HepG2 (cell line): ENCODE measurements around the gene PIGO. TPM values are rescaled to one million over a fixed set of nuclear protein-coding genes. Genes with fewer than 3 reads are reported as not detected.

Source experiments
- CEBPB ChIP-seq: IDR thresholded peaks from 2 replicates; pipeline ENCODE4 v1.6.1; 2011; ENCODE audit warnings: low read depth, low read length, improper control_type of control experiment, borderline replicate concordance
- CHD4 ChIP-seq: fragments of 200-600 bp; sonication (generic); IDR thresholded peaks from 2 replicates; pipeline ENCODE4 v1.7.0; 2017; ENCODE audit warnings: mild to moderate bottlenecking, low read length, borderline replicate concordance
- EED ChIP-seq: sonication (generic); formaldehyde crosslinking; IDR thresholded peaks from 2 replicates; pipeline ENCODE4 v1.5.0; 2020; ENCODE audit warnings: mild to moderate bottlenecking, missing genetic modification reagents
- FOXC1 ChIP-seq: sonication (generic); formaldehyde crosslinking; IDR thresholded peaks from 2 replicates; pipeline ENCODE4 v1.8.0; 2022; ENCODE audit warnings: mild to moderate bottlenecking, missing genetic modification reagents, borderline replicate concordance
- FOXM1 ChIP-seq: sonication (generic); formaldehyde crosslinking; IDR thresholded peaks from 2 replicates; pipeline ENCODE4 v1.5.0; 2020; ENCODE audit warnings: missing genetic modification reagents
- FOXP1 ChIP-seq, 2 experiments: fragments of 450-650 bp in 1 of 2; IDR thresholded peaks; 2 replicates each; pipeline ENCODE4 v1.6.1; 2017 to 2018; ENCODE audit warnings: antibody characterized with exemption in 1 of 2
- GTF3A ChIP-seq: sonication (generic); formaldehyde crosslinking; conservative IDR thresholded peaks from 2 replicates; pipeline ENCODE4 v1.4.0; 2020; ENCODE audit warnings: mild to moderate bottlenecking, missing genetic modification reagents
- MEF2D ChIP-seq: sonication (generic); formaldehyde crosslinking; IDR thresholded peaks from 2 replicates; pipeline ENCODE4 v1.5.1; 2020; ENCODE audit warnings: mild to moderate bottlenecking, missing genetic modification reagents
- NFE2L2 ChIP-seq: fragments of 150-350 bp; IDR thresholded peaks from 2 replicates; pipeline ENCODE4 v1.6.1; 2014; ENCODE audit warnings: low read length
- PHF5A ChIP-seq: IDR thresholded peaks from one replicate; pipeline ENCODE4 v1.6.1; 2018; ENCODE audit warnings: low read depth, missing genetic modification reagents; ENCODE audit not compliant: unreplicated experiment
- RAD51 ChIP-seq: fragments of 450-650 bp; IDR thresholded peaks from 2 replicates; pipeline ENCODE4 v1.6.1; 2016; ENCODE audit warnings: borderline replicate concordance
- ZNF143 ChIP-seq: sonication (generic); formaldehyde crosslinking; IDR thresholded peaks from 2 replicates; pipeline ENCODE4 v1.4.0; 2020; ENCODE audit warnings: missing genetic modification reagents
- ZNF792 ChIP-seq: IDR thresholded peaks from 2 replicates; pipeline ENCODE4 v1.6.1; 2016
- polyA plus RNA-seq, 8 experiments: library from polyadenylated mRNA; depleted of rRNA in 3 of 8; stranded (reverse) in 7 of 8; unstranded in 1 of 8; fragments of >200 nt; fragmentation: Illumina TruSeq in 4 of 8; extraction: Trizol in 4 of 8; gene quantifications; 2 replicates each; pipeline versions ENCODE4 v1.2.1 to v1.2.3, GENCODE V29; 2011 to 2016; ENCODE audit warnings: low read depth in 4 of 8, missing spikeins in 1 of 8, mixed read lengths in 1 of 8; ENCODE audit not compliant: insufficient read depth in 1 of 8
- total RNA-seq, 5 experiments: library from RNA; depleted of rRNA; stranded (reverse); fragments of >200 nt; fragmentation: Illumina TruSeq; extraction: Trizol; gene quantifications; 2 replicates each; pipeline ENCODE4 v1.2.3, GENCODE V29; 2016; ENCODE audit warnings: low read depth in 1 of 5
- TF ChIP-seq, protein P1 (sequence below): sonication (generic); formaldehyde crosslinking; IDR thresholded peaks from 2 replicates; pipeline ENCODE4 v1.4.0; 2020; ENCODE audit warnings: mild to moderate bottlenecking, missing genetic modification reagents
- TF ChIP-seq, protein P2 (sequence below): sonication (generic); formaldehyde crosslinking; IDR thresholded peaks from 2 replicates; pipeline ENCODE4 v1.4.0; 2020; ENCODE audit warnings: missing genetic modification reagents
- TF ChIP-seq, protein P3 (sequence below): sonication (generic); formaldehyde crosslinking; IDR thresholded peaks from 2 replicates; pipeline ENCODE4 v1.4.0; 2020; ENCODE audit warnings: missing genetic modification reagents, borderline replicate concordance
- TF ChIP-seq, protein P4 (sequence below): sonication (generic); formaldehyde crosslinking; IDR thresholded peaks from 2 replicates; pipeline ENCODE4 v1.8.1; 2023; ENCODE audit warnings: mild to moderate bottlenecking, missing genetic modification reagents, borderline replicate concordance
- TF ChIP-seq, protein P5 (sequence below): sonication (generic); IDR thresholded peaks from 2 replicates; pipeline ENCODE4 v1.6.1; 2016; ENCODE audit warnings: low read depth, borderline replicate concordance
- TF ChIP-seq, protein P6 (sequence below): sonication (generic); formaldehyde crosslinking; IDR thresholded peaks from 2 replicates; pipeline ENCODE4 v1.4.0; 2020; ENCODE audit warnings: mild to moderate bottlenecking, missing genetic modification reagents

The PIGO gene
- total and polyA plus RNA-seq, 2 of the 13 experiments (the other 11 are each of a cell fraction or from before 2014, with no cell fraction given) = 20.5 to 26.2 TPM

DNA sequence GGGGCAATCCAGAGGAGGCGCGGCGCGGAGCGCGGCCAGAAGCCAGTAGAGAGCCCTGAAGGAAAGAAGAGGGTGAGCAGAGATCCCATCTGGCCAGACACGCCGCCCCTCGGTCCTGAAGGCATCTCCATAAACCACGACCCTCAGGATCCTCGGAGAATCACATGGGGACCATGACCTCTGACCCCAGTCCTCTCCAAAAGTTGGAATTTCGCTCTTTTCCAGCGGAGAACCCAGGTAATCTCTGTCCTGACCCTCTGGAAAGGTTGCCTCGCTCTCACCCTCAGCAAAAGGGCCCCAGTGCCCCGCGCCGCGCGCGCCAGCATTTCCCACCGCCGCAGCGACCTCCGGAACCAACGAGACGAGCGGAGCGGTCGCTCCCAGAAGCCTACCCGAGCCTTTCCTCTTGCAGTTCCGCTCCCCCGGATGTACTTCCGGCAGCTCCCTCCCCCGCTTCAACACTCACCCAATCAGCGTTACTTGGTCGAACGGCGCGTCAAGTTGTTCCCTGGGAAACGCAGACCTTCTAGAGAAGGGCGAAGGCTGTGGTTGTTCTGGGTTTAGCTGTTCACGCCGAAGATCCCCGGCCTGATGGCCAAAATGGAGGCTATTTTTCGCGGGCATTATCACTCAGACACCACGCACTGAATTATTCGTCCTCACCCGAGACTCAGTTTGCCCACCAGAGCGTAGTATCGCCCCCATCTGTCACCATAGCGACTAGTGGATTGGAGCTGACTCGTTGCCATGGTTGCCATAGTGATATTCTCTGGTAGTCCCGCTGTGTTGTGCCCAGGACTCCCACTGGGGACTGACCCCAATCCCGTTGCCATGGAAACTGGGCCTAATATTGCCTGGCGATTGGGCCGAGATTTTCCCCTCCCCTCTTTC lies 6.6 kb upstream of the PIGO start, which contains the start of gene STOML2 (continued):
- TF ChIP-seq, protein P1, sequence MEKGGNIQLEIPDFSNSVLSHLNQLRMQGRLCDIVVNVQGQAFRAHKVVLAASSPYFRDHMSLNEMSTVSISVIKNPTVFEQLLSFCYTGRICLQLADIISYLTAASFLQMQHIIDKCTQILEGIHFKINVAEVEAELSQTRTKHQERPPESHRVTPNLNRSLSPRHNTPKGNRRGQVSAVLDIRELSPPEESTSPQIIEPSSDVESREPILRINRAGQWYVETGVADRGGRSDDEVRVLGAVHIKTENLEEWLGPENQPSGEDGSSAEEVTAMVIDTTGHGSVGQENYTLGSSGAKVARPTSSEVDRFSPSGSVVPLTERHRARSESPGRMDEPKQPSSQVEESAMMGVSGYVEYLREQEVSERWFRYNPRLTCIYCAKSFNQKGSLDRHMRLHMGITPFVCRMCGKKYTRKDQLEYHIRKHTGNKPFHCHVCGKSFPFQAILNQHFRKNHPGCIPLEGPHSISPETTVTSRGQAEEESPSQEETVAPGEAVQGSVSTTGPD (CRISPR knock-in tag) = no peak
- TF ChIP-seq, protein P2, sequence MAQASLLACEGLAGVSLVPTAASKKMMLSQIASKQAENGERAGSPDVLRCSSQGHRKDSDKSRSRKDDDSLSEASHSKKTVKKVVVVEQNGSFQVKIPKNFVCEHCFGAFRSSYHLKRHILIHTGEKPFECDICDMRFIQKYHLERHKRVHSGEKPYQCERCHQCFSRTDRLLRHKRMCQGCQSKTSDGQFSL = peak; percentile 64; the same call in 1 of the 2 replicates
- TF ChIP-seq, protein P3, sequence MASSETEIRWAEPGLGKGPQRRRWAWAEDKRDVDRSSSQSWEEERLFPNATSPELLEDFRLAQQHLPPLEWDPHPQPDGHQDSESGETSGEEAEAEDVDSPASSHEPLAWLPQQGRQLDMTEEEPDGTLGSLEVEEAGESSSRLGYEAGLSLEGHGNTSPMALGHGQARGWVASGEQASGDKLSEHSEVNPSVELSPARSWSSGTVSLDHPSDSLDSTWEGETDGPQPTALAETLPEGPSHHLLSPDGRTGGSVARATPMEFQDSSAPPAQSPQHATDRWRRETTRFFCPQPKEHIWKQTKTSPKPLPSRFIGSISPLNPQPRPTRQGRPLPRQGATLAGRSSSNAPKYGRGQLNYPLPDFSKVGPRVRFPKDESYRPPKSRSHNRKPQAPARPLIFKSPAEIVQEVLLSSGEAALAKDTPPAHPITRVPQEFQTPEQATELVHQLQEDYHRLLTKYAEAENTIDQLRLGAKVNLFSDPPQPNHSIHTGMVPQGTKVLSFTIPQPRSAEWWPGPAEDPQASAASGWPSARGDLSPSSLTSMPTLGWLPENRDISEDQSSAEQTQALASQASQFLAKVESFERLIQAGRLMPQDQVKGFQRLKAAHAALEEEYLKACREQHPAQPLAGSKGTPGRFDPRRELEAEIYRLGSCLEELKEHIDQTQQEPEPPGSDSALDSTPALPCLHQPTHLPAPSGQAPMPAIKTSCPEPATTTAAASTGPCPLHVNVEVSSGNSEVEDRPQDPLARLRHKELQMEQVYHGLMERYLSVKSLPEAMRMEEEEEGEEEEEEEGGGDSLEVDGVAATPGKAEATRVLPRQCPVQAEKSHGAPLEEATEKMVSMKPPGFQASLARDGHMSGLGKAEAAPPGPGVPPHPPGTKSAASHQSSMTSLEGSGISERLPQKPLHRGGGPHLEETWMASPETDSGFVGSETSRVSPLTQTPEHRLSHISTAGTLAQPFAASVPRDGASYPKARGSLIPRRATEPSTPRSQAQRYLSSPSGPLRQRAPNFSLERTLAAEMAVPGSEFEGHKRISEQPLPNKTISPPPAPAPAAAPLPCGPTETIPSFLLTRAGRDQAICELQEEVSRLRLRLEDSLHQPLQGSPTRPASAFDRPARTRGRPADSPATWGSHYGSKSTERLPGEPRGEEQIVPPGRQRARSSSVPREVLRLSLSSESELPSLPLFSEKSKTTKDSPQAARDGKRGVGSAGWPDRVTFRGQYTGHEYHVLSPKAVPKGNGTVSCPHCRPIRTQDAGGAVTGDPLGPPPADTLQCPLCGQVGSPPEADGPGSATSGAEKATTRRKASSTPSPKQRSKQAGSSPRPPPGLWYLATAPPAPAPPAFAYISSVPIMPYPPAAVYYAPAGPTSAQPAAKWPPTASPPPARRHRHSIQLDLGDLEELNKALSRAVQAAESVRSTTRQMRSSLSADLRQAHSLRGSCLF = no peak
- 0 out of 2 replicates have a peak, but pooled peaks have one; percentile 67 for TF ChIP-seq EED (CRISPR knock-in tag)
- no peak for TF ChIP-seq FOXM1 (CRISPR knock-in tag)
- no peak for TF ChIP-seq CHD4
- peak; percentile 74 for TF ChIP-seq PHF5A (CRISPR knock-in tag)
- no peak for TF ChIP-seq NFE2L2
- TF ChIP-seq ZNF143 = peak; percentile 79
- TF ChIP-seq GTF3A (CRISPR knock-in tag) = no peak
- TF ChIP-seq, protein P4, sequence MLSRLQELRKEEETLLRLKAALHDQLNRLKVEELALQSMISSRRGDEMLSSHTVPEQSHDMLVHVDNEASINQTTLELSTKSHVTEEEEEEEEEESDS = no peak
- TF ChIP-seq, protein P5, sequence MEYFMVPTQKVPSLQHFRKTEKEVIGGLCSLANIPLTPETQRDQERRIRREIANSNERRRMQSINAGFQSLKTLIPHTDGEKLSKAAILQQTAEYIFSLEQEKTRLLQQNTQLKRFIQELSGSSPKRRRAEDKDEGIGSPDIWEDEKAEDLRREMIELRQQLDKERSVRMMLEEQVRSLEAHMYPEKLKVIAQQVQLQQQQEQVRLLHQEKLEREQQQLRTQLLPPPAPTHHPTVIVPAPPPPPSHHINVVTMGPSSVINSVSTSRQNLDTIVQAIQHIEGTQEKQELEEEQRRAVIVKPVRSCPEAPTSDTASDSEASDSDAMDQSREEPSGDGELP = peak; percentile 51; the same call in 1 of the 2 replicates
- peak; percentile 83 for TF ChIP-seq ZNF792 (CRISPR knock-in tag)
- no peak for TF ChIP-seq CEBPB
- TF ChIP-seq MEF2D (CRISPR knock-in tag) = no peak
- TF ChIP-seq, protein P6, sequence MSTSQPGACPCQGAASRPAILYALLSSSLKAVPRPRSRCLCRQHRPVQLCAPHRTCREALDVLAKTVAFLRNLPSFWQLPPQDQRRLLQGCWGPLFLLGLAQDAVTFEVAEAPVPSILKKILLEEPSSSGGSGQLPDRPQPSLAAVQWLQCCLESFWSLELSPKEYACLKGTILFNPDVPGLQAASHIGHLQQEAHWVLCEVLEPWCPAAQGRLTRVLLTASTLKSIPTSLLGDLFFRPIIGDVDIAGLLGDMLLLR = no peak
- peak; percentile 61; the same call in 1 of the 2 replicates for TF ChIP-seq FOXC1 (CRISPR knock-in tag)
- TF ChIP-seq FOXP1 (IDR thresholded peaks at IDR 0.05) = no peak
- TF ChIP-seq FOXP1 (CRISPR knock-in tag; IDR thresholded peaks at IDR 0.05) = 0 out of 2 replicates have a peak, but pooled peaks have one; percentile 12
- TF ChIP-seq RAD51 = no peak
